NOMO-1 (cell line): Measurements from ENCODE around the gene SMARCAL1.
A peak's percentile ranks its signal among the peaks of the same experiment; 100 is the strongest.

Experiments used
- DNase-seq, 2 experiments: peaks; one replicate each; lab custom pipeline; 2025; ENCODE audit not compliant: unreplicated experiment in 2 of 2; lab: John Stamatoyannopoulos, UW

The SMARCAL1 gene

DNA sequence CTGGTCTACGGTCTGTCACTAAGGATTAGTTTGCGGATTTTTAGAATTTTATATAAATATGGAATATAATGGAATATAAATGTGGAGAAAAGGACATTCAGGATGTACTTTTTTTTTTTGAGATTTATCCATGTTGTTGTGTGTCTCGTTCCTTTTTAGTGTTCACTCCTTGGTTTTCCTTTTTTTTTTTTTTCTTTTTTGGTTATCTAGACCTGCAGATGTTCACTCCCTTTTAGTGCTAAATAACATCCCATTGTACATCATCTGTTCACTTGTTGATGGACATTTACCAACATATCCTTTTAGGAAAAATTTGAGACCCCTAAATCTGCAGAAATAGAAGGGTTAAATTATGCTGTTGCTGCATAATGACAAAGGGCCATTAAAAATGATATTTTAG is 60.9 kb downstream of the SMARCAL1 start:
- DNase-seq = no peak

DNA sequence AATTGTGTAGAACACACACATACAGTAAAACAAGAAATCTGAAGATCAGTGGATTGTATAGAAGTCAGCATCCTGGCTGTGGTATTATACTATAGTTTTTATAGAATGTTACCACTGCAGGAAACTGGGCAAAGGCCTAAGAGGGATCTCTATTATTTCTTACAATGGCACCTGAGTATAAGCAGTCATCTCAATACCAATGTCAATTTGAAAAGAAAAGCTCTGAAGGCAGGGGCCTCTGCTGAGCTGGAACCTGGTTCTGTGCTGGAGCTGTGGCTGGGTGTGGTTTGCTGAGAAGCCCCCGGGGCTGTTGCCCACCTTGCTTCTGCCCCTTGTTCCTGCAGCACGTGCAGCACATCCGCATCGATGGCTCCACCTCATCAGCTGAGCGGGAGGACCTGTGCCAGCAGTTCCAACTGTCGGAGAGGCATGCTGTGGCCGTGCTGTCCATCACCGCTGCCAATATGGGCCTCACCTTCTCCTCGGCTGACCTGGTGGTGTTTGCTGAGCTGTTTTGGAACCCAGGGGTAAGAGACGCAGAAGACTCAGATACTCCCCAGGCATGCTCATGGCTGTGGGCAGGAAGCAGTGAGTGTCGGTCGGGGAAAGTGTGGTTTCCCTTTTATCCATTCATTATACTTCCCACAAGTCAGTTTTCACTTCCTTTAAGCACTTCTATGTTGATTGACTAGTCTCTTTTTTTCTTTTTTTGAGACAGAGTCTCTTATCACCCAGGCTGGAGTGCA is 62.8 kb downstream of the SMARCAL1 start:
- peak; percentile 54 to 87 for DNase-seq

DNA sequence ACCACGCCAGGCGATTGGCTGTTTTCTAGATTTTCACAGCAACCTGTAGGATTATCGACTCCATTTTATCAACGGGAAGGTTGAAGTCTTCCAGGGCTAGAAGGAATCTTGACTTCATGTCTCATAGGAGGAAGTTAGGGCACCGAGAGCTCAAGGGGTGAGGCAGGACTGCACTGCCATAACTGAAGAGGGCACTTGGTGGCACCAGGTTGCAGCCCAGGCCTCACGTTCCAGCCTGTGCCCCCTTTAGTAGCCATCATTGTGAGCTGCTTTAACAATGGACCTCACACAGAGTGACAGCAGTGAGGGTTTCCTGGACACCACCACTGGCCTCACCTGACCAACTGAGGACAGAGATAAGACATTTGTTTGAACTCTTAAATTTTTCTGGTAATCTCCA is 63.5 kb downstream of the SMARCAL1 start:
- DNase-seq = peak in 1 of 2 experiments; percentile 27

DNA sequence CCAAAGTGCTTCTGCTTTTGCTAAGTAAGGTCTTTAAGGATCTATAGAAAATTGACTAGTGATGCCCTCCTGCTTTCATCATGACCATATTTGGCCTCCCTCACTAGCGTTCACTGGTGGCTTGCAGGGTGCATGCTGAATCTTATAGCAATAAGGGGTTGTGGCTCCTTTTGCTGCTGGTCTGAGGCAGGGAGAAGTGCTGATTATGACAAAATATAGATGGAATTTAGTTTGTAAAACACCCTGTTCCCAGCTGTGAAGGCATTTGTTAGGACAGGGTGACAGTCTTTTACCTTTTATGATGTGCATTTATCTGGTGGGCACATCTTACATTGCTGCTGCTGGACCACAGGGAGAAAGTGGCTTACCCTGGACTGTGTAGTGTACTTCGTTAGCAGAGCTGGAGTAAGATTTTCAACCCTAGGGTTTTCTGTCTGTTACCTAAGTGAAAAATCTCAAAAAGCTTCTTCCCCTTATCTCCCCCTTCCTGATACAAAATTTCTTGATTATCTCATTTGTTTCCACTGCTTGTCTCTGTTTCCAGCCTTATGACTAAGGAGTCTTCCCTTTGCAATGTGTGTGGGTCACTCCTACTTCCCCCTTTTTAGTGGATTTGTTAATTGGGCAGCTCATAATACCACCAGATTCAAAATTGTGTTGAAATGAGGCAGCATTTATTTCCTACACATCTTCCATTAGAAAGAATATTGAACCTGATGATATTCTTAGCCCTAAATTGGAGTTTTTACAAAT is 65.2 kb downstream of the SMARCAL1 start:
- peak; percentile 59 to 80 for DNase-seq

DNA sequence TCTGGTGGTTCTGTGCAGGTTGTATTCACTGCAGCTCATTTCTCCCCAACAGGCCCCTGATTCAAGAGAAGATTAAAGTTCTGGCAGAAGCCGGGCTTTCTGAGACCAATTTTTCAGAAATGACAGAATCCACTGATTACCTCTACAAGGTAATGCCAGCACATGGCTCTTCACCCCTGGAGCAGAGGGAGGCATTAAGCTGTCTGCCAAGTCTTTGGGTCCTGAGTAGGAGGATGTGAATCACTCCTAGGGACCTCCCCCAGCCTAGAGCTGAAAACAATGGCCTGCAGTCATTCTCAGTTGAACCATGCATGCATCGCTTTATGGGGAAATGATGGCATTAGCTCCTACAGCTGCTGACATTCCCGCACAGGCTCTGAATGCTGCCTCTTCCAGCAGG is 65.9 kb downstream of the SMARCAL1 start:
- DNase-seq = no peak

DNA sequence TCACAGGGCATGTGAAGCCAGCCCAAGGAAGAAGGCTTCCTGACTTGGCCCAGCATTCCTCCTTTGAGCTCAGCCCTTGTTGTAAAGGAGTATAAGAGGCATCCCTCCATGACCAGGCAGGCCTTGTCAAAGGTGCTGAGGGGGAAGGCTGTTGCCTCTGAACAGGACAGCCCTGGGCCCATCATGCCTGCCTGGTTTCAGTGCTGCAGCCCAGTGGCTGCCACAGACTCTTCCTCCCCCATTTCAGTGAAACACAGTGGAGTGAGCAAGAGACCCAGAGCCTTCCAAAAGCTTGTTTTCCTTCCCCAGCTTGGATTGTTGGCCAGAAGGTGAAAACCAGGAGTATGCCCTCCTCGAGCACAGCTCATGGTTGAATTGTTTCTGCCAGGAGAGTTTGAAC is 66.5 kb downstream of the SMARCAL1 start:
- no peak for DNase-seq

DNA sequence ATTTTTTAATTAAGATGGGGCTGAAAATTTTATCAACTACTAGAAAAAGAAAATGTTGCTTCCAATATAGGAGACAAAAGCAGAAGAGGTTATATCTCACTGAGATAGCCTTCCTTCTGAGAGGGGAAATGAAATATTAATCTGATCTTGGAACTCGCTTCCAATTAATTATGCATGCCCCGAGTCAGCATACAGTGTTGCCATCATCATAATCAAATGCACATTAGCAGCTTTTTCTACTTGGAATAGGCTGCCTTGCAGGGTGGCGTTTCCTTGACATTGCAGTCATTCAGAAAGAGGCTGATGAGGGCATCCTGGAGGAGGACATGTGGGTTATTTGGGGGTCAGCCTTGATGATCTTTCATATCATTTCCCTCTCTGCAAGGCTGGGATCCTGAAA is 67.9 kb downstream of the SMARCAL1 start:
- DNase-seq = no peak

DNA sequence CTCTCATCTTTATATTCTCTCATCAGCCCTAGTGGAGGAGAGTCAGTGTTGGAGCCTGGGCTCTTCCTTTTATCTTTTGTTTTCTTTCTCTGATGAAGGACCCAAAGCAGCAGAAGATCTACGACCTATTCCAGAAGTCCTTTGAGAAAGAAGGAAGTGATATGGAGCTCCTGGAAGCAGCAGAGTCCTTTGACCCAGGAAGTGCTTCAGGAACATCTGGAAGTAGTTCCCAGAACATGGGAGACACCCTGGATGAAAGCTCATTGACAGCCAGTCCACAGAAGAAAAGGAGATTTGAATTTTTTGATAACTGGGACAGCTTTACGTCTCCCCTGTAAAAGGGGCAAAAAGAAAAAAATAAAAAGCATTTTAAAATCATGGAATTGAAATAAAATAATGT is 70.4 kb downstream of the SMARCAL1 start:
- DNase-seq = no peak

DNA sequence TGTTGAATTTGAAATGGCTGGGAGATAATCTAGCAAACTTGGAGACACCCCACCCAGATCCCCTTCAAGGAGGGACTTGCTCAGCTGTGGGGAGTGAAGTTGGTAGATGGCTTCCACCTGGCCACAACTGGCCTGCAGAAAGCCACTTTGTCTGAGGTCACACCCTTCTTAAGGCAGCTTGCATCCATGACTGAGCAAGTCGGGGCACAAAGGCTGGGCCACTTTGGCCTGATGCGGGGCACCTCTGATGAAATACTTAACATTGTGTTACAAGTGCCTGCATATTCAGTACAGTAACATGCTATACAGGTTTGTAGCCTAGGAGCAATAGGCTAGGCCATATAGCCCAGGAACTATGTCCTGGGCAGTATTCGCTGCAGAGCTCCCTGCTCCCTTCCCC is 73.0 kb downstream of the SMARCAL1 start:
- DNase-seq = no peak

DNA sequence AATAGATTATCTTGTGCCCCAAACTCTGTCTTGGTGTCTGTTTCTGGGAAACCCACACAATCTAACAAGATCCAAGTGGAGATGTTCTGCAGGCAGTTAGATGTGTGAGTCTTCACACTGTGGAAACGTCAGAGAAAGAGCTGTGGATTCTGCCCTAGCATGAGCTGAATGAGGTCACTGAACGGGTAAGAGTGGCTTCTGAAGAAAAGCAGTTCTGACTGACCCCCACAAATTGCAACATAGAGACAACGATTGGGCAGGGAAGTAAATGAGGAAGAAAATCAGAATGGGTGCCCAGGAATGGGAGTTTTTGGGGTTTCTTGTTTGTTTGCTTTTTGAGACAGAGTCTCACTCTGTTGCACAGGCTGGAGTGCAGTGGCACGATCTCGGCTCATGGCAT is 73.5 kb downstream of the SMARCAL1 start:
- peak; percentile 77 to 78 for DNase-seq

DNA sequence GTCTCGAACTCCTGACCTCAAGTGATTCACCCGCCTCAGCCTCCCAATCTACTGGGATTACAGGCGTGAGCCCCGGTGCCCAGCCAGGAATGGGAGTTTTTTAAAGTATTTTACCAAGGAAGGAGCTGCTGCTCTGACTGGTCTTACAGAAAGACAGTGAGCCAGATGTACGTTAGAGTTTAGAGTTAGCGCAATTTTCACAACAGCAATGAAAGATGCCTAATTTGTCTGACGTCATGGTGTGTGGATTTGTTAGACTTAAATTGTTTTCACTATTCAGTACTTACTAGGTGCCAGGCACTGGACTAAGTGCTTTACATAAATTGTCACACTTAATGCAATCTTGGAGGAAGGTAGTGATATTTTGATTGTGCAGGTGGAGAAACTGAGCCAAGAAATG is 74.0 kb downstream of the SMARCAL1 start:
- DNase-seq = no peak

DNA sequence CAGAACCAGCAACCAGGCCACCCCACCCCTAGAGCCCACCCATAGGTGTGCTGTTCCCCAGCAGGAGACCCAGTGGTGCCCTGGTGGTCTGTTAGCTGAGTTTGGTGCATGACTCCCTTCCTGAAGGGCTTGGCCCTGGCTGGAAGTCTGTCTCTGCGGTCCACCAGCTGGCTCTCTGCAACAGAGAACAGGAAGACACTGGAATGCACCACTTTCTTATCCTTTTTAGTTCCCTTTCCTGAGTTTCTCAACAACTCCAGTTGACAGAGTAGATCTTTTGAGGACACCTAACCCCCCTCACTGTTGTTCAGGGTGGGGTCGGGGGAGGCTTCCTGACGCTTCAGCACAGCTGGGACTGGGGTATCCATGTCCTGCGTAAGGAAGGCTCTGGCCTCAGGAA is 74.4 kb downstream of the SMARCAL1 start:
- DNase-seq = peak; percentile 34 to 47

DNA sequence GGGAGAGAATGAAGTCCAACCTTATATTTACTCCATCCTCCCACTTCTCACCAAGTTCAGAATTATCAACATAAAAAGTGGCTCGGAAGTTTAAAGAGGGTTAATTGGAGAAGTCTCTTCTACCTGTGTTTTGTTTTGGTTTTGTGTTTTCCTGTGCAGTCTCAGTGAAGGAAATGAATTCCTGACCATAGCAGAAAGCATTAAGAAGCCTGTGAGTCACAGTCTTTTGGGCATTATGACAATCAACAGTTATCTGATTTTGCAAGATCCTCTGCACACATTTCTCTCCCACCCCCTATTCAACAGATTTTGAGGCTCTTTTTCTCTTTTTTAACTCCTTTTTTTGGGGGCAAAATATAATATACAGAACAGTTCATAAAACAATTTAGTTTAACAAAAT is 77.8 kb downstream of the SMARCAL1 start:
- peak; percentile 49 to 62 for DNase-seq

DNA sequence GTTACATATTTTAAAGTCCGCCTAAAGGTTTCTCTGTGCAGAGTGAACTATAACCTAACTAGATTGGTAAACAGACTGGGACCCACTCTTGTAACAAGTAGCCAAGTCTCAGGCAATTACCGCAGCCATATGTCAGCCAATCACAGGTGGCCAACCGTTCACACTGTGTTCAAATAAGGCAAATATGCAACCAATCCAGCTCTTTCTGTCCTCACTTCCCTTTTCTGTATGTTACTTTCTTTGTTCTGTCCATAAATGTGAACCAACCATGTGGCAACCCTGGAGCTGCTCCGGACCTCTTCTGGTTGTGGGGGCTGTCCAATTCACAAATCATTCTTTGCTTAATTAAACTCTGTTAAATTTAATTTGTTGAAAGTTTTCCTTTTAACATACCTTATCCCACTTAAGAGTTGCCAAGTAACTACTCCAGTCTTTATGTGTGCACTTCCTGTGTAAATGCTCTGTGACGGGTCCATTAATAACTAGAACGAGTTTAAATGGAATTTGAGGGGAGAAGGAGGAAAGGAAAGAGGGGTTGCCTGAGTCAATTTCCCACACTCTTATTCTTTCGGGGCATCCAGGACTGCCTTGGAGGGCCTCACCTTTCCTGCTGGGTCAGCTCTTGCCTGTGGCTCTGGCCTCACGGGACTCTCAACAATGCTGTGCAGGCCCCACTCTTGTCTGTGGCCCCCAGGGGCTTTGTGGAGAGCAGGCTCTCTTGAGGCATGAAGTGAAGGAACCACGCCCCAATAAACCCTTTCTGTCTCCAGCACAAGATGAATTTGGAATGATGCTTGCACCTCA is 79.7 kb downstream of the SMARCAL1 start:
- DNase-seq = peak; percentile 46 to 78

DNA sequence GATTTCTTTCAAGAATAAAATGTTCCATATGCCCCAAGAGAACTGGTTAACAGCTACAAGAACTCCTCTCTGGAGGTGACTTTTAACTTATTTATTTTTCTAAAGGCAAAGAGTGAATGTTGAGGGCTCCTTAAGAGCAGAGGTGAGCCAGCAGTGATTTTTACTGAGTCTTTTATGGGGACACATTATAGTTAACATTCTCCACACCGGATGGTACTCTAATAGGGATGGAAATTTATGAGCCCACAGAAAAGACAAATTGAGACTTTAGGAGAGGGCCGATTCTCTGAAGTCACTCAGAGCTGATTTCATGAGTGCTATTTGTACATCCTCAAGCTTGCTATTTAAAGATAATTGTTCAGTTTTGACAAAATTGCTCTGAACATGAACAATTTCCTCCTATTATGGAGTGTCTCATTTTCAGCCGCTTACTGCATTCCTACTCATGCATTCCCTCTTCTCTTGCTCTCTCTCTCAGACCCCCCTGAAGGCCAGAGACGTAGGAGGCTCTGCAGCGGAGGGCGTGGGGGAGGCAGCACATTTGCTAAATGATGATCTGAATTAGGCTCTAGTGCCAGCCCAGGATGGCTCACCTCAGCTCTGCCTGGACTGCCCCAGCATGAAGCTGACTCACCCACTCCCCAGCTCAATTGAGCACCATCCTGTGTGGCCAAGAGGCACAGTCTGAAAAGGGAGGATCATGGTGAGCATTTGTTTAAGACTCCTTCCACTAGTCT is 80.5 kb downstream of the SMARCAL1 start:
- peak; percentile 12 to 44 for DNase-seq

DNA sequence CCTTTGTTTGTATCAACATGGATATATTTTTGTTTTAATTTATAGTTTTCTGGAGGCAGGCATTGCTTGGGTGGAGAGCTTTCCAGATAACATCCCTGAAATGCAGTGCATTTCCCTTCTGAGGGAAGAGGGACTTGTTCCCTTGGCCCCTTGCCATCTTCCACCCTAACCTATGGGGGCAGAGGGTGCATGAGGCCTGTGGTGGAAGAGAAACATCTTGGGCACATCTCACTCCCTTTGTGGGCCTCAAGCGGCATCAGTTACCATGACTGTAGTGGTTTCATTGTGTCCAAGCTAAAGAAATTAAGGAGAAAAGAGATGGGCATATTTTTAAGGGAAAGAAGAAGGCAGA is 81.0 kb downstream of the SMARCAL1 start:
- no peak for DNase-seq

DNA sequence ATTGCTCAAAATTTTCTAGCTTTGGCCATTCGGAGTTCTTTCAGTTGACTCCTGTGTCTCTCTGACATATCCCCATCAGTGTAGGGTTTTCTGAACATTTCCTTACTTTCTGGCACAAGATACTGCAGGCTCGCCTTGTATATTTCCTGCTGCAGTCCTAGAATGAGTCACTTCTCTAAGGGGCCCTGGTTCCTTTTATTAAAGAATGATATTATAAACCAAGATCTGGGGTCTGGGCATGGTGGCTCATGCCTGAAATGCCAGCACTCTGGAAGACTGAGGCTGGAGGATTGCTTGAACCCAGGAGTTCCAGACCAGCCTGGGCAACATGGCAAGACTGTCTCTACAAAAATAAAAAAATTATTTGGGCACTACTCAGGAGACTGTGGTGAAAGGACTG is 83.4 kb downstream of the SMARCAL1 start:
- DNase-seq = peak; percentile 11 to 31

DNA sequence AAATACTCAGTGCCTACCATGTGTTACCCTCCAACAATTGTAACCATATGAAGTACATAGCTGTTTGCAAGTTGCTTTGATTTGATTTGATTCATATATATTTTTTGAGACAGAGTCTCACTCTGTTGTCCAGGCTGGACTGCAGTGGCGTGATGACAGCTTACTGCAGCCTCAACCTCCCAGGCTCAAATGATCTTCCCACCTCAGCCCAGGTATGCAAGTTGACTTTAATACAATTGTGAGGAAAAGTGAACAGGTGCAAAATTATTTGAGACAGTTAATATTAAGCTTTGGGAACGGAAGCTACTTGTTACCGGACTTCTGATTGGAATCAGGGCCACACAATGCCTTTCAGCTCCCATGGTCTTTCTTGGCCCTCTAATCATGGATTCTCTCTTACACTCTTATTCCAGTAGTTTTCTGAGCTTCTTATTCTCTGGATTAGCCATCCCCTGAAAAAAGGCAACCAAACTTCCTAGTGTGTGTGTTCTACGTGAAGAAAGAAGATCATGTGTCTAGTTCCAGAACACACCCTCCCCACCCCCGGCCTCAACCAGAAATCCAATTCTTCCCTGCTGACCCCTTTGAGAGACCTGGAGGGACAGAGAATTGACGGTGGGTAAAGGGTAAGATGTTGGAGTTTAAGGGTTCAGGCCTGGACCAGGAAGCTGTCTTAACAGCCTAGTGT is 85.2 kb downstream of the SMARCAL1 start:
- no peak for DNase-seq

DNA sequence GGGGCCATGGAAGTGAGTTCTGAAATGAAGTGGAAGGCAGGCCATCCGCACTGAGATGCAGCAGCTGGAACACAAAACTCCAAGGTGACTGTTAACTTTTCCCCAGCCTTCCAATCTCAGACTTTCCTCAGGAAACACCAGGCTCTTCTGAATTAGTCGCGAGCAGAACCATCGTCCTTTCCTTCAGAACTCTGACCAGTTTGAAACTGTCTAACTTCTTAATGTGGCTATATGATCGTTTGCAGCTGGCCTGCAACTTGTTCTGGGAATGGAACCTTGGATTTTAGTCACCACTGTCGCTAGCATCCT is 85.7 kb downstream of the SMARCAL1 start:
- no peak for DNase-seq
